Loucy (cell line): Measurements from ENCODE around the gene ADAMTS2.

Source experiments
- H2AFZ ChIP-seq: fragments of 200-600 bp; sonication (generic); 2 replicates; pipeline ENCODE4 v1.6.0; 2016; ENCODE audit warnings: antibody characterized with exemption, mild to moderate bottlenecking, low read length, moderate library complexity
- H3F3A ChIP-seq: fragments of 200-600 bp; 2 replicates; pipeline ENCODE4 v1.6.0; 2016; ENCODE audit warnings: antibody characterized with exemption, low read depth, mild to moderate bottlenecking
- H3K27me3 ChIP-seq: fragments of 200-600 bp; sonication (generic); 2 replicates; pipeline ENCODE4 v1.6.1; 2014; ENCODE audit warnings: low read length, mild to moderate bottlenecking; ENCODE audit not compliant: insufficient read depth, poor library complexity, severe bottlenecking
- H3K36me3 ChIP-seq: fragments of 200-600 bp; sonication (generic); 2 replicates; pipeline ENCODE4 v1.6.1; 2016; ENCODE audit warnings: low read length; ENCODE audit not compliant: insufficient read depth
- H3K4me1 ChIP-seq: fragments of 200-600 bp; sonication (generic); 2 replicates; pipeline ENCODE4 v1.5.1; 2014; ENCODE audit warnings: low read length, mild to moderate bottlenecking; ENCODE audit not compliant: insufficient read depth, poor library complexity, severe bottlenecking
- H3K4me2 ChIP-seq: fragments of 200-600 bp; sonication (generic); 2 replicates; pipeline ENCODE4 v1.6.0; 2014; ENCODE audit warnings: antibody characterized with exemption, low read length, low read depth, mild to moderate bottlenecking; ENCODE audit not compliant: poor library complexity, severe bottlenecking
- H3K4me3 ChIP-seq: fragments of 200-600 bp; sonication (generic); 2 replicates; pipeline ENCODE4 v1.5.1; 2014; ENCODE audit warnings: low read length, mild to moderate bottlenecking, mixed read lengths; ENCODE audit not compliant: poor library complexity, severe bottlenecking
- H3K79me2 ChIP-seq: fragments of 200-600 bp; sonication (generic); 2 replicates; pipeline ENCODE4 v1.6.1; 2014; ENCODE audit warnings: low read length; ENCODE audit not compliant: insufficient read depth
- H3K9ac ChIP-seq: fragments of 200-600 bp; sonication (generic); 2 replicates; pipeline ENCODE4 v1.6.0; 2014; ENCODE audit warnings: mild to moderate bottlenecking, low read depth, low read length, moderate library complexity; ENCODE audit not compliant: poor library complexity, severe bottlenecking
- H3K9me2 ChIP-seq: fragments of 200-600 bp; sonication (generic); replicated peaks from 2 replicates; pipeline ENCODE4 v1.6.1; 2016; ENCODE audit warnings: low read depth, low read length, mixed read lengths
- H3K9me3 ChIP-seq: fragments of 200-600 bp; sonication (generic); 2 replicates; pipeline ENCODE4 v1.6.1; 2014; ENCODE audit warnings: mild to moderate bottlenecking, antibody characterized with exemption, low read length, low read depth; ENCODE audit not compliant: insufficient read depth
- H4K20me1 ChIP-seq: fragments of 200-600 bp; sonication (generic); 2 replicates; pipeline ENCODE4 v1.6.0; 2014; ENCODE audit warnings: antibody characterized with exemption, low read length, mild to moderate bottlenecking; ENCODE audit not compliant: insufficient read depth, poor library complexity, severe bottlenecking
- EZH2phosphoT487 ChIP-seq: fragments of 200-600 bp; IDR thresholded peaks from 2 replicates; pipeline ENCODE4 v1.6.1; 2018; ENCODE audit warnings: antibody characterized with exemption, mild to moderate bottlenecking, moderate library complexity, borderline replicate concordance
- TF ChIP-seq, protein P1 (sequence below): fragments of 200-600 bp; sonication (generic); conservative IDR thresholded peaks from 2 replicates; pipeline ENCODE4 v1.5.1; 2014; ENCODE audit warnings: mild to moderate bottlenecking, antibody characterized with exemption, low read length

The ADAMTS2 gene

DNA sequence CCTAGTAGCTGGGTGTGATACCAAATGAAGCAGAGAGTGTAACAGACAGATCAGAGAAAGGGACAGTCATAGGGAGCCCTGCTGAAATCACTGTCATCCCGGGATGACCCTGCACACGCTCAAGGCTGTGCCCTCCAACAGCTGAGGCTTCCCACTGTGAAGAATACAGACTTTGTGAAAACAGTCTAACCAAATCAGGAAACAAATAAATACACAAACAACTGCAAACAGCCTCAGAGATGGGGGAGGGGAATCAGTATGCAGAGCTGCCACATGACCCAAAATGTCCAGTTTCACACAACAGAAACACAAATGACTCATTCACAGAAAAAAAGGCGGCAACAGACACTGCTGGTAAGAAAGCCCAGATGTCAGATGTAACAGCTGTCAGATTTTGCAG is 101.9 kb downstream of the ADAMTS2 start:
- Histone ChIP-seq H3K27me3 (no peaks in the 10 kb centered on the region), H3K4me2 (no peak overlapping the region), H2AFZ (no peak overlapping the region), H3K4me1 (no peaks in the 10 kb centered on the region), H3K36me3 (no peaks in the 10 kb centered on the region), H3K79me2 (no peaks in the 10 kb centered on the region), H3K9me3 (no peaks in the 10 kb centered on the region; the same call in 1 of the 2 replicates), H4K20me1 (no peaks in the 10 kb centered on the region), H3K4me3 (no peak overlapping the region), H3K9me2 (no peaks in the 10 kb centered on the region), H3K9ac (no peak overlapping the region), H3F3A (no peaks in the 10 kb centered on the region)
- TF ChIP-seq, protein P1, sequence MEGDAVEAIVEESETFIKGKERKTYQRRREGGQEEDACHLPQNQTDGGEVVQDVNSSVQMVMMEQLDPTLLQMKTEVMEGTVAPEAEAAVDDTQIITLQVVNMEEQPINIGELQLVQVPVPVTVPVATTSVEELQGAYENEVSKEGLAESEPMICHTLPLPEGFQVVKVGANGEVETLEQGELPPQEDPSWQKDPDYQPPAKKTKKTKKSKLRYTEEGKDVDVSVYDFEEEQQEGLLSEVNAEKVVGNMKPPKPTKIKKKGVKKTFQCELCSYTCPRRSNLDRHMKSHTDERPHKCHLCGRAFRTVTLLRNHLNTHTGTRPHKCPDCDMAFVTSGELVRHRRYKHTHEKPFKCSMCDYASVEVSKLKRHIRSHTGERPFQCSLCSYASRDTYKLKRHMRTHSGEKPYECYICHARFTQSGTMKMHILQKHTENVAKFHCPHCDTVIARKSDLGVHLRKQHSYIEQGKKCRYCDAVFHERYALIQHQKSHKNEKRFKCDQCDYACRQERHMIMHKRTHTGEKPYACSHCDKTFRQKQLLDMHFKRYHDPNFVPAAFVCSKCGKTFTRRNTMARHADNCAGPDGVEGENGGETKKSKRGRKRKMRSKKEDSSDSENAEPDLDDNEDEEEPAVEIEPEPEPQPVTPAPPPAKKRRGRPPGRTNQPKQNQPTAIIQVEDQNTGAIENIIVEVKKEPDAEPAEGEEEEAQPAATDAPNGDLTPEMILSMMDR = no peak
- TF ChIP-seq EZH2phosphoT487 = no peak

DNA sequence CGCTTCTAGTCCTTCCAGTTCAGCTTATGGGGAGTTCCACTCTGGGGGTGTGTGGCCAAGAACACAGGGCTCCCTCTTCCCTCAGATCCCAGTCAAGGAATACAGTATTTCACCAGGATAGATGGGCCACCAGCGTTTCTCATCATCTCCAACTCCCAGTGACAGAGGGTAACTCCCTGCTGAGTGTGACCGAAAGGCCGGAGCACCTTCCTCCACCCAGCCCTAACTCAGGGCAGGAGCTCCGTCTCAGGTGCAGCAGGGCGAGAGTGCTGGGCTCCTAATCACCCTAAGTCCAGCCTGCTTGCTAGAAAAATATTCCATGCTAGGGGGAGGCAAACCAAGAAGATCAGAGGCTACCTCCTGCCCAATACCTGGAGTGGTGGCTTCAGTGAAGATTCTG is 102.6 kb downstream of the ADAMTS2 start:
- H3K4me3 ChIP-seq = no peak overlapping the region
- TF ChIP-seq, protein P1 = no peak
- no peak for TF ChIP-seq EZH2phosphoT487
- H4K20me1 ChIP-seq = no peaks in the 10 kb centered on the region
- H2AFZ ChIP-seq = no peak overlapping the region
- no peaks in the 10 kb centered on the region for H3F3A ChIP-seq
- no peak overlapping the region for H3K9ac ChIP-seq
- no peaks in the 10 kb centered on the region for H3K9me2 ChIP-seq
- H3K4me2 ChIP-seq = no peak overlapping the region
- H3K36me3 ChIP-seq = no peaks in the 10 kb centered on the region
- H3K9me3 ChIP-seq = no peaks in the 10 kb centered on the region; the same call in 1 of the 2 replicates
- H3K27me3 ChIP-seq = no peaks in the 10 kb centered on the region
- no peaks in the 10 kb centered on the region for H3K4me1 ChIP-seq
- no peaks in the 10 kb centered on the region for H3K79me2 ChIP-seq

GRCh38 chr5:179241764-179242370 is 103.4 kb downstream of the ADAMTS2 start:
- H3K4me3 ChIP-seq = no peak overlapping the region
- TF ChIP-seq EZH2phosphoT487 = no peak
- TF ChIP-seq, protein P1 = no peak
- no peaks in the 10 kb centered on the region for H3K9me2 ChIP-seq
- no peak overlapping the region for H2AFZ ChIP-seq
- H3K36me3 ChIP-seq = no peaks in the 10 kb centered on the region
- H3K79me2 ChIP-seq = no peaks in the 10 kb centered on the region
- no peak overlapping the region for H3K9ac ChIP-seq
- H3F3A ChIP-seq = no peaks in the 10 kb centered on the region
- no peaks in the 10 kb centered on the region for H3K27me3 ChIP-seq
- no peaks in the 10 kb centered on the region for H3K4me1 ChIP-seq
- H4K20me1 ChIP-seq = no peaks in the 10 kb centered on the region
- no peaks in the 10 kb centered on the region; the same call in 1 of the 2 replicates for H3K9me3 ChIP-seq
- H3K4me2 ChIP-seq = no peak overlapping the region
